HEK293T (cell line): Measurements from ENCODE around the gene MAP7.

Experiments used
- ARNT ChIP-seq: fragments of 450-650 bp; IDR thresholded peaks from 2 replicates; pipeline ENCODE4 v1.6.1; 2017; ENCODE audit warnings: mild to moderate bottlenecking
- CTBP1 ChIP-seq: fragments of 450-650 bp; IDR thresholded peaks from 2 replicates; pipeline ENCODE4 v1.6.1; 2016; ENCODE audit warnings: borderline replicate concordance
- FOXA1 ChIP-seq: fragments of 450-650 bp; IDR thresholded peaks from 2 replicates; pipeline ENCODE4 v1.6.1; 2016; ENCODE audit warnings: mild to moderate bottlenecking
- FOXK2 ChIP-seq: fragments of 450-650 bp; IDR thresholded peaks from 2 replicates; pipeline ENCODE4 v1.6.1; 2016; ENCODE audit warnings: mild to moderate bottlenecking
- FOXM1 ChIP-seq: fragments of 450-650 bp; IDR thresholded peaks from 2 replicates; pipeline ENCODE4 v1.6.1; 2017; ENCODE audit warnings: mild to moderate bottlenecking, borderline replicate concordance
- PKNOX1 ChIP-seq: fragments of 450-650 bp; IDR thresholded peaks from 2 replicates; pipeline ENCODE4 v1.6.1; 2016

- no peak for TF ChIP-seq CTBP1
- no peak for TF ChIP-seq FOXK2
- no peak for TF ChIP-seq FOXM1
- no peak for TF ChIP-seq FOXA1
- TF ChIP-seq ARNT = no peak
- TF ChIP-seq PKNOX1 = no peak
Measured at GRCh38 chr6:136438441-136438840, 111.8 kb downstream of the MAP7 start.
